ENCODE measurements around the gene CRMP1. TPM values are rescaled to one million over a fixed set of nuclear protein-coding genes. Genes with fewer than 3 reads are reported as not detected.

Gene CRMP1
- total RNA-seq, 1 donor from 2014 or later: 245 TPM

- Mint-ChIP-seq H3K9me3 (no peaks in the 10 kb centered on the region), H3K27me3 (ENCODE audit: low read depth) (no peaks in the 10 kb centered on the region), H3K4me1 (peaks cover 16% of the 10 kb centered on the region), H3K4me3 (no peak overlapping the region), H3K36me3 (ENCODE audit: low read depth) (peaks cover 34% of the 10 kb centered on the region), H3K27ac (ENCODE audit: unreplicated experiment) (no peak overlapping the region)
- no peak for DNase-seq (ENCODE audit: low read depth, low spot score)
- TF ChIP-seq, protein P1, sequence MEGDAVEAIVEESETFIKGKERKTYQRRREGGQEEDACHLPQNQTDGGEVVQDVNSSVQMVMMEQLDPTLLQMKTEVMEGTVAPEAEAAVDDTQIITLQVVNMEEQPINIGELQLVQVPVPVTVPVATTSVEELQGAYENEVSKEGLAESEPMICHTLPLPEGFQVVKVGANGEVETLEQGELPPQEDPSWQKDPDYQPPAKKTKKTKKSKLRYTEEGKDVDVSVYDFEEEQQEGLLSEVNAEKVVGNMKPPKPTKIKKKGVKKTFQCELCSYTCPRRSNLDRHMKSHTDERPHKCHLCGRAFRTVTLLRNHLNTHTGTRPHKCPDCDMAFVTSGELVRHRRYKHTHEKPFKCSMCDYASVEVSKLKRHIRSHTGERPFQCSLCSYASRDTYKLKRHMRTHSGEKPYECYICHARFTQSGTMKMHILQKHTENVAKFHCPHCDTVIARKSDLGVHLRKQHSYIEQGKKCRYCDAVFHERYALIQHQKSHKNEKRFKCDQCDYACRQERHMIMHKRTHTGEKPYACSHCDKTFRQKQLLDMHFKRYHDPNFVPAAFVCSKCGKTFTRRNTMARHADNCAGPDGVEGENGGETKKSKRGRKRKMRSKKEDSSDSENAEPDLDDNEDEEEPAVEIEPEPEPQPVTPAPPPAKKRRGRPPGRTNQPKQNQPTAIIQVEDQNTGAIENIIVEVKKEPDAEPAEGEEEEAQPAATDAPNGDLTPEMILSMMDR (conservative IDR thresholded peaks at IDR 0.05): no peak
Observed at GRCh38 chr4:5784021-5784420, 108.9 kb downstream of the CRMP1 start.

- TF ChIP-seq, protein P1 (conservative IDR thresholded peaks at IDR 0.05): no peak
- peaks cover 16% of the 10 kb centered on the region for H3K4me1 Mint-ChIP-seq
- DNase-seq (ENCODE audit: low read depth, low spot score): no peak
- no peaks in the 10 kb centered on the region for H3K27me3 Mint-ChIP-seq (ENCODE audit: low read depth)
- H3K4me3 Mint-ChIP-seq: no peak overlapping the region
- H3K36me3 Mint-ChIP-seq (ENCODE audit: low read depth): peaks cover 31% of the 10 kb centered on the region
- no peak overlapping the region for H3K27ac Mint-ChIP-seq (ENCODE audit: unreplicated experiment)
- no peaks in the 10 kb centered on the region for H3K9me3 Mint-ChIP-seq
Observed at GRCh38 chr4:5783486-5783885, 109.4 kb downstream of the CRMP1 start.

GRCh38 chr4:5782829-5783476, 109.9 kb downstream of the CRMP1 start:
- TF ChIP-seq, protein P1 (conservative IDR thresholded peaks at IDR 0.05): no peak
- Mint-ChIP-seq H3K4me1 (peaks cover 16% of the 10 kb centered on the region), H3K9me3 (no peaks in the 10 kb centered on the region), H3K4me3 (no peak overlapping the region), H3K27me3 (ENCODE audit: low read depth) (no peaks in the 10 kb centered on the region), H3K36me3 (ENCODE audit: low read depth) (peaks cover 25% of the 10 kb centered on the region), H3K27ac (ENCODE audit: unreplicated experiment) (peak overlapping the region; percentile 27)
- no peak for DNase-seq (ENCODE audit: low read depth, low spot score)

DNA sequence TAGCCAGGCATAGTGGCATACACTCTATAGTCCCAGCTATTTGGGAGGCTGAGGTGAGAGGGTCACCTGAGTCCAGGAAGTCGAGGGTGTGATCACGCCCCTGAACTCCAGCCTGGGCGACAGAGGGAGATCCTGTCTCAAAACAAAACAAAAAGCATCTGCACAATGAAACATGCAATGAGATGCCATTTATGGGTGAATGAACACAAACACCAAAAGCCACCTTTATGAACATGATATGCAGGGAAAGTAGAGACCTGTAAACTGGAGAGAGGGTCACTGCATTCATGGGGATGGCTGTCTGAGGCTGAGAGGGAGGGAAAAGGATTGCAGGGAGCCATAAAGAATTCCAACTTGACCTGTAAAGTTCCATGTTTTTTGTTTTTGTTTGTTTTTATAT, 111.2 kb downstream of the CRMP1 start:
- TF ChIP-seq, protein P1 (conservative IDR thresholded peaks at IDR 0.05): no peak
- Mint-ChIP-seq H3K36me3 (ENCODE audit: low read depth) (peaks cover 34% of the 10 kb centered on the region), H3K27me3 (ENCODE audit: low read depth) (no peaks in the 10 kb centered on the region), H3K4me1 (peaks cover 16% of the 10 kb centered on the region), H3K9me3 (peaks cover under 1% of the 10 kb centered on the region), H3K27ac (ENCODE audit: unreplicated experiment) (no peak overlapping the region), H3K4me3 (no peak overlapping the region)
- DNase-seq (ENCODE audit: low read depth, low spot score): no peak

GRCh38 chr4:5780831-5781480, 111.9 kb downstream of the CRMP1 start:
- Mint-ChIP-seq H3K27ac (ENCODE audit: unreplicated experiment) (peak overlapping the region; percentile 88), H3K27me3 (ENCODE audit: low read depth) (no peaks in the 10 kb centered on the region), H3K4me3 (no peak overlapping the region), H3K4me1 (peaks cover 16% of the 10 kb centered on the region), H3K9me3 (peaks cover 5% of the 10 kb centered on the region), H3K36me3 (ENCODE audit: low read depth) (peaks cover 40% of the 10 kb centered on the region)
- TF ChIP-seq, protein P1 (conservative IDR thresholded peaks at IDR 0.05): no peak
- DNase-seq (ENCODE audit: low read depth, low spot score): no peak

Measured in neural crest cell (in vitro differentiated cells).